GM10266 (cell line): ENCODE data around the gene PARVB.

ENCODE experiments used
- DNase-seq: peaks from one replicate; pipeline ENCODE4 v3.0.0; 2012; ENCODE audit errors: extremely low spot score
- CTCF ChIP-seq: IDR thresholded peaks from 2 replicates; pipeline ENCODE4 v1.5.1; 2012; ENCODE audit warnings: mild to moderate bottlenecking, low read depth; ENCODE audit not compliant: control insufficient read depth, insufficient read depth; ENCODE audit errors: missing control alignments

The PARVB gene

GRCh38 chr22:44153710-44154109, 129.6 kb downstream of the PARVB start:
- no peak for DNase-seq
- TF ChIP-seq CTCF = no peak

- no peak for DNase-seq
- TF ChIP-seq CTCF = no peak
Measured at GRCh38 chr22:44154436-44154942, 130.4 kb downstream of the PARVB start.

- no peak for DNase-seq
- TF ChIP-seq CTCF = no peak
Measured at GRCh38 chr22:44155115-44155514, 131.0 kb downstream of the PARVB start.

- TF ChIP-seq CTCF = no peak
- DNase-seq = no peak
Measured at GRCh38 chr22:44157916-44158618, 134.0 kb downstream of the PARVB start.

- DNase-seq = no peak
- TF ChIP-seq CTCF = no peak
Measured at GRCh38 chr22:44158816-44159215, 134.7 kb downstream of the PARVB start.

- no peak for DNase-seq
- TF ChIP-seq CTCF = no peak
Measured at GRCh38 chr22:44159221-44159620, 135.1 kb downstream of the PARVB start.

GRCh38 chr22:44159811-44160210, 135.7 kb downstream of the PARVB start:
- DNase-seq = no peak
- no peak for TF ChIP-seq CTCF
